Lower leg skin (tissue), 4 donors: Measurements from ENCODE around the gene UBE2J2. TPM values are rescaled to one million over a fixed set of nuclear protein-coding genes. Genes with fewer than 3 reads are reported as not detected.

Source experiments
- DNase-seq, 2 donors: peaks; one replicate each; pipeline ENCODE4 v3.0.0-alpha.2; 2019; ENCODE audit warnings: low spot score in 2 of 2
- H3K4me3 ChIP-seq: fragments of 200-600 bp; sonication (generic); 2 replicates; pipeline ENCODE4 v1.5.1; 2017; ENCODE audit warnings: mild to moderate bottlenecking, low read depth; ENCODE audit not compliant: poor library complexity, severe bottlenecking
- POLR2A ChIP-seq, 2 donors: fragments of 450-650 bp; IDR thresholded peaks; one replicate each; pipeline ENCODE4 v1.6.1; 2016 to 2017; ENCODE audit warnings: antibody characterized with exemption in 2 of 2, mild to moderate bottlenecking in 1 of 2, moderate library complexity in 1 of 2
- WGBS, 2 donors: methylation state at CpG; one replicate each; pipeline ENCODE4 v1.1.5; 2018; 5-methylcytosine and 5-hydroxymethylcytosine counted together
- intact Hi-C: fragments of 100-400 bp; cut with DNase I; formaldehyde crosslinking; loops from one replicate; pipeline ENCODE4 v1.15.0; 2023; ENCODE audit warnings: low total_unique reads
- total RNA-seq, 4 donors: library from RNA; depleted of rRNA; stranded (reverse); fragments of >200 nt; gene quantifications; one replicate each; pipeline ENCODE4 v1.1.0, GENCODE V29; 2016
- TF ChIP-seq, protein P1 (sequence below), 3 donors: fragments of 450-650 bp; IDR thresholded peaks; one replicate each; pipeline ENCODE4 v1.5.1; 2016; ENCODE audit warnings: antibody characterized with exemption in 3 of 3, mild to moderate bottlenecking in 3 of 3, moderate library complexity in 2 of 3

Gene UBE2J2
- total RNA-seq, 4 donors from 2014 or later: 49.0 to 72.8 (median 54.0) TPM

GRCh38 chr1:1291023-1291528 is 17.4 kb upstream of the UBE2J2 start:
- intact Hi-C loops: no loop called here
- no peak overlapping the region for H3K4me3 ChIP-seq
- no peak for DNase-seq
- 20 to 30% methylated on average over 9 to 21 of the region's 28 CpGs for WGBS, 2 donors
- TF ChIP-seq POLR2A (IDR thresholded peaks at IDR 0.05): no peak
- TF ChIP-seq, protein P1, sequence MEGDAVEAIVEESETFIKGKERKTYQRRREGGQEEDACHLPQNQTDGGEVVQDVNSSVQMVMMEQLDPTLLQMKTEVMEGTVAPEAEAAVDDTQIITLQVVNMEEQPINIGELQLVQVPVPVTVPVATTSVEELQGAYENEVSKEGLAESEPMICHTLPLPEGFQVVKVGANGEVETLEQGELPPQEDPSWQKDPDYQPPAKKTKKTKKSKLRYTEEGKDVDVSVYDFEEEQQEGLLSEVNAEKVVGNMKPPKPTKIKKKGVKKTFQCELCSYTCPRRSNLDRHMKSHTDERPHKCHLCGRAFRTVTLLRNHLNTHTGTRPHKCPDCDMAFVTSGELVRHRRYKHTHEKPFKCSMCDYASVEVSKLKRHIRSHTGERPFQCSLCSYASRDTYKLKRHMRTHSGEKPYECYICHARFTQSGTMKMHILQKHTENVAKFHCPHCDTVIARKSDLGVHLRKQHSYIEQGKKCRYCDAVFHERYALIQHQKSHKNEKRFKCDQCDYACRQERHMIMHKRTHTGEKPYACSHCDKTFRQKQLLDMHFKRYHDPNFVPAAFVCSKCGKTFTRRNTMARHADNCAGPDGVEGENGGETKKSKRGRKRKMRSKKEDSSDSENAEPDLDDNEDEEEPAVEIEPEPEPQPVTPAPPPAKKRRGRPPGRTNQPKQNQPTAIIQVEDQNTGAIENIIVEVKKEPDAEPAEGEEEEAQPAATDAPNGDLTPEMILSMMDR (IDR thresholded peaks at IDR 0.05): no peak

DNA sequence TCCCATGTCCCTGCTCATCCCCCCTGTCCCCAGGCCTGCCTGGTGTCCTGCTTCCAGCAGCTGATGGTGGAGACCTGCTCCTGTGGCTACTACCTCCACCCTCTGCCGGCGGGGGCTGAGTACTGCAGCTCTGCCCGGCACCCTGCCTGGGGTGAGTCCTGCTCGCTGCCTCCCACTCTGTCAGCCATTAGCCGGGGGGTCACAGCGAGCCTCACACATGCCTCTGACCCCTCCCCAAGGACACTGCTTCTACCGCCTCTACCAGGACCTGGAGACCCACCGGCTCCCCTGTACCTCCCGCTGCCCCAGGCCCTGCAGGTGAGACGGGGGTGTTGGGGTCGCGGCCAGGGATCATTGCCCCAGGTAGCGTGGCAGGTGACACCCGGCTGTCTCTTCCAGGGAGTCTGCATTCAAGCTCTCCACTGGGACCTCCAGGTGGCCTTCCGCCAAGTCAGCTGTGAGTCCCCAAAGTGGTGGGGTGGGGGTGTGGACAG is 16.6 kb upstream of the UBE2J2 start:
- intact Hi-C loops: no loop called here
- 36 to 43% methylated on average over 11 to 15 of the region's 15 CpGs for WGBS, 2 donors
- TF ChIP-seq, protein P1 (IDR thresholded peaks at IDR 0.05): no peak
- no peak for TF ChIP-seq POLR2A (IDR thresholded peaks at IDR 0.05)
- no peak overlapping the region for H3K4me3 ChIP-seq
- DNase-seq: no peak

DNA sequence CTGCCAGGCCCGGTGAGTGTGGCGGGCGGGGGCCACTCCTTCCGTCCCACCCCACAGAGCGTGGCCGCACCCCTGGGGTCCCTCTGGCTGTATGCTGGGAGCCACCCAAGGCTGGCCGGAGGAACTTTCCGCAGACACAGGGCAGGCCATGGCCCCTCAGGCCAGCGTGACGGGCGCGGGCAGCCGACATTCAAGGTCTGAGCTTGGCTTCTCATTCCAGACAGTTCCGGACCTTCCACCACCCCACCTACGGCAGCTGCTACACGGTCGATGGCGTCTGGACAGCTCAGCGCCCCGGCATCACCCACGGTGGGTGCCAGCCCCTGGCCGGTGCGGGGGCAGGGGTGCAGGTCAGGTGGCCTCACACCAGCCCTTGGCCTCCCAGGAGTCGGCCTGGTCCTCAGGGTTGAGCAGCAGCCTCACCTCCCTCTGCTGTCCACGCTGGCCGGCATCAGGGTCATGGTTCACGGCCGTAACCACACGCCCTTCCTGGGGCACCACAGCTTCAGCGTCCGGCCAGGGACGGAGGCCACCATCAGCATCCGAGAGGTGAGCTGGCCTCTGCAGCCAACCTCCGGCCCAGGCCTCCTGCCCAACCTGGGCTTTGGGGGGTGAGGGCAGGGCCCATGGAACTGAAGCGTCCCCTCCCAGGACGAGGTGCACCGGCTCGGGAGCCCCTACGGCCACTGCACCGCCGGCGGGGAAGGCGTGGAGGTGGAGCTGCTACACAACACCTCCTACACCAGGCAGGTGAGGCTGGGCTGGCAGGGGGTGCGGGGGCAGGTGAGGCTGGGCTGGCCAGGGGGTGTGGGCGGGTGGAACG is 13.8 kb upstream of the UBE2J2 start:
- H3K4me3 ChIP-seq: no peak overlapping the region
- intact Hi-C loops: loop anchor here (2.0 kb wide), 1 partner anchor 167 kb away; no protein-coding TSS in a partner anchor
- DNase-seq: no peak
- WGBS, 2 donors: 75 to 88% methylated on average over 26 to 45 of the region's 46 CpGs
- TF ChIP-seq POLR2A (IDR thresholded peaks at IDR 0.05): no peak
- TF ChIP-seq, protein P1 (IDR thresholded peaks at IDR 0.05): no peak

- intact Hi-C loops: loop anchor here (2.0 kb wide), 1 partner anchor 166 kb away; no protein-coding TSS in a partner anchor
- TF ChIP-seq, protein P1 (IDR thresholded peaks at IDR 0.05): no peak
- no peak for TF ChIP-seq POLR2A (IDR thresholded peaks at IDR 0.05)
- DNase-seq: no peak
- no peak overlapping the region for H3K4me3 ChIP-seq
- WGBS, 2 donors: 67 to 79% methylated on average over 31 to 32 of the region's 50 CpGs
Measured at GRCh38 chr1:1286313-1287261, 12.9 kb upstream of the UBE2J2 start.

DNA sequence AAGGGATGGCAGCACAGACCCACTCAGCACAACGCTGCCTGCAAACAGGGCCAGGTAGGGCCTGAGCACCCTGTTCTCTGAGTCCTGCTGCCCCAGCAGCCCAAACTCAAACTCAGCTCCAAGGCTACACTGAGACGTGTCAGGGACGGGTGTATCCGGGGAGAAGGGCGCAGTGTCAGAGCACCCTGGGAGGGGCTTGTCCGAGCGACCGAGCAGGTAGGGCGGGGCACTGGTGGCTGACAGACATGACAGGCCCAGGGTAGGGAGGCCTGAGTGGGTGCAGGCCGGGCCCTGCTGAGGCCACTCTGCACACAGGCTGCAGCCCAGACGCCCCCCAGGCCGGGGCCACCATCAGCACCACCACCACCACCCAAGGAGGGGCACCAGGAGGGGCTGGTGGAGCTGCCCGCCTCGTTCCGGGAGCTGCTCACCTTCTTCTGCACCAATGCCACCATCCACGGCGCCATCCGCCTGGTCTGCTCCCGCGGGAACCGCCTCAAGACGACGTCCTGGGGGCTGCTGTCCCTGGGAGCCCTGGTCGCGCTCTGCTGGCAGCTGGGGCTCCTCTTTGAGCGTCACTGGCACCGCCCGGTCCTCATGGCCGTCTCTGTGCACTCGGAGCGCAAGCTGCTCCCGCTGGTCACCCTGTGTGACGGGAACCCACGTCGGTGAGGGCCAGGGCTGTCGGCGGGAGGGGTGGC is 12.1 kb upstream of the UBE2J2 start:
- no peak overlapping the region for H3K4me3 ChIP-seq
- 63 to 68% methylated on average over 22 to 26 of the region's 37 CpGs for WGBS, 2 donors
- no peak for DNase-seq
- no peak for TF ChIP-seq POLR2A (IDR thresholded peaks at IDR 0.05)
- TF ChIP-seq, protein P1 (IDR thresholded peaks at IDR 0.05): no peak
- intact Hi-C loops: loop anchor here (2.0 kb wide), 1 partner anchor 165 kb away; no protein-coding TSS in a partner anchor
